Measurements from ENCODE around the gene ERC2.

DNA sequence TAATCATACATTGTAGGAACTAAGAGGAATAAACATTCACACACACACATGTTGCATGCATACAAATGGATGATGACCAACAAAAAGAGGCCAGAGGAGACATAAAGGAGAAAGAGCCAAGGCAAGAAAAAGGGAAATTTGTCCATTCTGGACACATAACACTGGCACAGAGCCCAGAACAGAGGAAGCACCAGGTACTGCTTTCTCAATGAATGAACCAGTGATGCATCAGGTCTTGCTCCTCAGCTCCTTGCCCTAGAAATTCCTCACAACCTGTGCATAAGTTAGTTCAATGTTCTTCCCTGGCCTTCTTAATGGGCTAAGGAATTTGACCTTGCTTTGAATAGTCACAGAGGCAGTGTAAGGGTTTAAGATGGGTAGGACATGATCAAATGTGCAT, 270.3 kb downstream of the ERC2 start:
- no peak for TF ChIP-seq POLR2A (IDR thresholded peaks at IDR 0.05)
- TF ChIP-seq, protein P1, sequence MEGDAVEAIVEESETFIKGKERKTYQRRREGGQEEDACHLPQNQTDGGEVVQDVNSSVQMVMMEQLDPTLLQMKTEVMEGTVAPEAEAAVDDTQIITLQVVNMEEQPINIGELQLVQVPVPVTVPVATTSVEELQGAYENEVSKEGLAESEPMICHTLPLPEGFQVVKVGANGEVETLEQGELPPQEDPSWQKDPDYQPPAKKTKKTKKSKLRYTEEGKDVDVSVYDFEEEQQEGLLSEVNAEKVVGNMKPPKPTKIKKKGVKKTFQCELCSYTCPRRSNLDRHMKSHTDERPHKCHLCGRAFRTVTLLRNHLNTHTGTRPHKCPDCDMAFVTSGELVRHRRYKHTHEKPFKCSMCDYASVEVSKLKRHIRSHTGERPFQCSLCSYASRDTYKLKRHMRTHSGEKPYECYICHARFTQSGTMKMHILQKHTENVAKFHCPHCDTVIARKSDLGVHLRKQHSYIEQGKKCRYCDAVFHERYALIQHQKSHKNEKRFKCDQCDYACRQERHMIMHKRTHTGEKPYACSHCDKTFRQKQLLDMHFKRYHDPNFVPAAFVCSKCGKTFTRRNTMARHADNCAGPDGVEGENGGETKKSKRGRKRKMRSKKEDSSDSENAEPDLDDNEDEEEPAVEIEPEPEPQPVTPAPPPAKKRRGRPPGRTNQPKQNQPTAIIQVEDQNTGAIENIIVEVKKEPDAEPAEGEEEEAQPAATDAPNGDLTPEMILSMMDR (IDR thresholded peaks at IDR 0.05) = no peak

All from heart left ventricle (tissue), 13 donors.